Ishikawa (cell line): ENCODE measurements around the gene TSHZ3.

ENCODE experiments used
- CEBPB ChIP-seq: IDR thresholded peaks from 2 replicates; pipeline ENCODE4 v1.6.1; 2012
- CREB1 ChIP-seq: IDR thresholded peaks from 2 replicates; pipeline ENCODE4 v1.6.1; 2012; ENCODE audit warnings: low read depth
- EGR1 ChIP-seq: IDR thresholded peaks from 2 replicates; pipeline ENCODE4 v1.6.1; 2012
- EP300 ChIP-seq: IDR thresholded peaks from 2 replicates; pipeline ENCODE4 v1.6.1; 2012; ENCODE audit warnings: borderline replicate concordance
- FOXM1 ChIP-seq: IDR thresholded peaks from 2 replicates; pipeline ENCODE4 v1.6.1; 2012; ENCODE audit warnings: low read depth, borderline replicate concordance
- MAX ChIP-seq: IDR thresholded peaks from 2 replicates; pipeline ENCODE4 v1.6.1; 2012
- NFIC ChIP-seq: IDR thresholded peaks from 2 replicates; pipeline ENCODE4 v1.6.1; 2012
- RAD21 ChIP-seq: IDR thresholded peaks from 2 replicates; pipeline ENCODE4 v1.6.1; 2012; ENCODE audit warnings: low read depth
- REST ChIP-seq: IDR thresholded peaks from 2 replicates; pipeline ENCODE4 v1.6.1; 2012; ENCODE audit warnings: low read depth, mild to moderate bottlenecking
- TAF1 ChIP-seq: IDR thresholded peaks from 2 replicates; pipeline ENCODE4 v1.6.1; 2012; ENCODE audit warnings: low read depth, mild to moderate bottlenecking
- TCF12 ChIP-seq: IDR thresholded peaks from 2 replicates; pipeline ENCODE4 v1.6.1; 2012; ENCODE audit warnings: low read depth
- TEAD4 ChIP-seq: IDR thresholded peaks from 2 replicates; pipeline ENCODE4 v1.6.1; 2012
- USF1 ChIP-seq: IDR thresholded peaks from 2 replicates; pipeline ENCODE4 v1.6.1; 2012
- YY1 ChIP-seq: IDR thresholded peaks from 2 replicates; pipeline ENCODE4 v1.6.1; 2012; ENCODE audit warnings: low read depth
- ZBTB7A ChIP-seq: IDR thresholded peaks from 2 replicates; pipeline ENCODE4 v1.6.1; 2012; ENCODE audit warnings: low read depth

TSHZ3 gene

GRCh38 chr19:31334849-31335624 is 14.2 kb downstream of the TSHZ3 start:
- TF ChIP-seq RAD21 = no peak
- no peak for TF ChIP-seq MAX
- no peak for TF ChIP-seq EP300
- TF ChIP-seq EGR1 = no peak
- TF ChIP-seq TCF12 = no peak
- no peak for TF ChIP-seq FOXM1
- TF ChIP-seq ZBTB7A = no peak
- no peak for TF ChIP-seq TAF1
- TF ChIP-seq NFIC = no peak
- no peak for TF ChIP-seq REST

GRCh38 chr19:31334101-31334848 is 15.0 kb downstream of the TSHZ3 start:
- TF ChIP-seq FOXM1 = no peak
- TF ChIP-seq EP300 = no peak
- no peak for TF ChIP-seq MAX
- no peak for TF ChIP-seq YY1
- no peak for TF ChIP-seq NFIC
- no peak for TF ChIP-seq ZBTB7A

- TF ChIP-seq MAX = no peak
- no peak for TF ChIP-seq REST
- no peak for TF ChIP-seq RAD21
- TF ChIP-seq TCF12 = no peak
- TF ChIP-seq USF1 = no peak
- TF ChIP-seq FOXM1 = no peak
- no peak for TF ChIP-seq CEBPB
- TF ChIP-seq EGR1 = no peak
- TF ChIP-seq ZBTB7A = no peak
- TF ChIP-seq YY1 = no peak
- no peak for TF ChIP-seq TEAD4
- TF ChIP-seq CREB1 = no peak
- TF ChIP-seq EP300 = no peak
- TF ChIP-seq TAF1 = no peak
- no peak for TF ChIP-seq NFIC
These were observed 17.1 kb downstream of the TSHZ3 start for GRCh38 chr19:31332096-31332495.

- TF ChIP-seq RAD21 (no peak), USF1 (no peak), FOXM1 (no peak), EP300 (no peak)
These were observed 17.7 kb downstream of the TSHZ3 start for GRCh38 chr19:31331536-31331935.

GRCh38 chr19:31330761-31331160 is 18.5 kb downstream of the TSHZ3 start:
- TF ChIP-seq NFIC = no peak
- no peak for TF ChIP-seq MAX
- TF ChIP-seq YY1 = no peak
- TF ChIP-seq CEBPB = no peak
- TF ChIP-seq FOXM1 = no peak
- no peak for TF ChIP-seq EP300
- TF ChIP-seq REST = no peak
- TF ChIP-seq RAD21 = no peak
- TF ChIP-seq TCF12 = no peak
- TF ChIP-seq USF1 = no peak
